DOHH2 (cell line): Measurements from ENCODE around the gene NOTCH4.
A peak's percentile ranks its signal among the peaks of the same experiment; 100 is the strongest.

ENCODE experiments used
- H3F3A ChIP-seq: fragments of 200-600 bp; sonication (generic), shearing (Covaris generic); 2 replicates; pipeline ENCODE4 v1.6.0; 2016; ENCODE audit warnings: antibody characterized with exemption, mild to moderate bottlenecking; ENCODE audit not compliant: control insufficient read depth, insufficient read depth
- H3K27ac ChIP-seq: fragments of 200-600 bp; sonication (generic); 2 replicates; pipeline ENCODE4 v1.5.1; 2014; ENCODE audit warnings: low read depth, mild to moderate bottlenecking, low read length, moderate library complexity
- H3K27me3 ChIP-seq: fragments of 200-600 bp; sonication (generic); 2 replicates; pipeline ENCODE4 v1.6.1; 2014; ENCODE audit warnings: mild to moderate bottlenecking, low read length, mixed read lengths; ENCODE audit not compliant: control insufficient read depth
- H3K36me3 ChIP-seq: fragments of 200-600 bp; sonication (generic); 2 replicates; pipeline ENCODE4 v1.6.1; 2014; ENCODE audit warnings: mild to moderate bottlenecking, low read length, moderate library complexity, mixed read lengths; ENCODE audit not compliant: control insufficient read depth
- H3K4me1 ChIP-seq: fragments of 200-600 bp; sonication (generic); 2 replicates; pipeline ENCODE4 v1.6.1; 2014; ENCODE audit warnings: mild to moderate bottlenecking, low read length, mixed read lengths; ENCODE audit not compliant: control insufficient read depth
- H3K4me2 ChIP-seq: fragments of 200-600 bp; sonication (generic); 2 replicates; pipeline ENCODE4 v1.6.0; 2014; ENCODE audit warnings: mild to moderate bottlenecking, low read length, moderate library complexity
- H3K4me3 ChIP-seq: fragments of 200-600 bp; sonication (generic); 2 replicates; pipeline ENCODE4 v1.5.1; 2014; ENCODE audit warnings: mild to moderate bottlenecking, low read length, mixed read lengths
- H3K79me2 ChIP-seq: fragments of 200-600 bp; sonication (generic); 2 replicates; pipeline ENCODE4 v1.6.1; 2014; ENCODE audit warnings: mild to moderate bottlenecking, low read length, mixed read lengths; ENCODE audit not compliant: control insufficient read depth
- H3K9me2 ChIP-seq: fragments of 200-600 bp; sonication (generic); replicated peaks from 2 replicates; pipeline ENCODE4 v1.6.1; 2014; ENCODE audit warnings: mild to moderate bottlenecking, low read length, mixed read lengths; ENCODE audit not compliant: control insufficient read depth
- H3K9me3 ChIP-seq: fragments of 200-600 bp; sonication (generic); 2 replicates; pipeline ENCODE4 v1.6.1; 2014; ENCODE audit warnings: antibody characterized with exemption, low read length, mixed read lengths; ENCODE audit not compliant: control insufficient read depth, insufficient read depth
- H4K20me1 ChIP-seq: fragments of 200-600 bp; sonication (generic); 2 replicates; pipeline ENCODE4 v1.6.0; 2014; ENCODE audit warnings: low read depth, mild to moderate bottlenecking, antibody characterized with exemption, low read length, moderate library complexity; ENCODE audit not compliant: control insufficient read depth, insufficient read depth
- EZH2phosphoT487 ChIP-seq: fragments of 200-600 bp; sonication (generic); IDR thresholded peaks from 2 replicates; pipeline ENCODE4 v1.6.1; 2017; ENCODE audit warnings: borderline replicate concordance, mild to moderate bottlenecking, antibody characterized with exemption, low read length, moderate library complexity, mixed read lengths
- TF ChIP-seq, protein P1 (sequence below): fragments of 200-600 bp; sonication (generic); IDR thresholded peaks from one replicate; pipeline ENCODE4 v1.5.1; 2014; ENCODE audit warnings: antibody characterized with exemption, mild to moderate bottlenecking, low read depth, low read length; ENCODE audit not compliant: poor library complexity, severe bottlenecking

The NOTCH4 gene

DNA sequence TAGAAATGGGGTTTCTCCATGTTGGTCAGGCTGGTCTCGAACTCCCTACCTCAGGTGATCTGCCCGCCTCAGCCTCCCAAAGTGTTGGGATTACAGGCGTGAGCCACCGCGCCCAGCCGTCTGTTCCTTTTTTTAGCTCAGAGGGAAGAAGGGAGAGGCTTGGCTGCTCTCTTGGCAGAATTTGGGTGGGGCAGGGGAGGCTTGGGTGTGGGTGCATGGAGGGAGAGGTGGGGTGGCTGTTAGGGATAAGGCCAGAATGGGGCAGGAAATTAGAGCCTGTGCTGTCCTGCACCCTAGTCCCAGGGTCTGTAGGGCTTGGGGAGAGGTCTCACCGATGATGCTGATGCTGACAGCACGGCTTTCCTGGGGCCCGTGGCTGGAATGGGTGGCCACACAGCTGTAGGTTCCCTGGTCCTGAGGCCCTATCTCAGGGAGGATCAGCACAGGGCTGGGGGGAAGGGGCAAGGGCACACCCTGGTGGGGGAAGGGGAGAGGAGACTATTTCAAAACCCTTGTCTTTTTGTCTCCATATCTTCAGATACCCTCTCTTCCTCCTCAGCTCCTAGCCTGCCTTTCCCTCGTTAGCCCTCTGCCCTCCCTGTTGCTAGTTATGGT lies 41.8 kb downstream of the NOTCH4 start:
- H3K4me3 ChIP-seq: no peak overlapping the region
- peaks cover 9% of the 10 kb centered on the region for H3F3A ChIP-seq
- peaks cover 31% of the 10 kb centered on the region for H3K4me1 ChIP-seq
- no peak overlapping the region for H3K27ac ChIP-seq
- no peaks in the 10 kb centered on the region for H3K9me2 ChIP-seq
- no peaks in the 10 kb centered on the region for H3K9me3 ChIP-seq
- TF ChIP-seq, protein P1, sequence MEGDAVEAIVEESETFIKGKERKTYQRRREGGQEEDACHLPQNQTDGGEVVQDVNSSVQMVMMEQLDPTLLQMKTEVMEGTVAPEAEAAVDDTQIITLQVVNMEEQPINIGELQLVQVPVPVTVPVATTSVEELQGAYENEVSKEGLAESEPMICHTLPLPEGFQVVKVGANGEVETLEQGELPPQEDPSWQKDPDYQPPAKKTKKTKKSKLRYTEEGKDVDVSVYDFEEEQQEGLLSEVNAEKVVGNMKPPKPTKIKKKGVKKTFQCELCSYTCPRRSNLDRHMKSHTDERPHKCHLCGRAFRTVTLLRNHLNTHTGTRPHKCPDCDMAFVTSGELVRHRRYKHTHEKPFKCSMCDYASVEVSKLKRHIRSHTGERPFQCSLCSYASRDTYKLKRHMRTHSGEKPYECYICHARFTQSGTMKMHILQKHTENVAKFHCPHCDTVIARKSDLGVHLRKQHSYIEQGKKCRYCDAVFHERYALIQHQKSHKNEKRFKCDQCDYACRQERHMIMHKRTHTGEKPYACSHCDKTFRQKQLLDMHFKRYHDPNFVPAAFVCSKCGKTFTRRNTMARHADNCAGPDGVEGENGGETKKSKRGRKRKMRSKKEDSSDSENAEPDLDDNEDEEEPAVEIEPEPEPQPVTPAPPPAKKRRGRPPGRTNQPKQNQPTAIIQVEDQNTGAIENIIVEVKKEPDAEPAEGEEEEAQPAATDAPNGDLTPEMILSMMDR: no peak
- TF ChIP-seq EZH2phosphoT487: no peak
- H3K79me2 ChIP-seq: peaks cover 27% of the 10 kb centered on the region
- no peaks in the 10 kb centered on the region for H4K20me1 ChIP-seq
- no peak overlapping the region for H3K4me2 ChIP-seq
- H3K27me3 ChIP-seq: no peaks in the 10 kb centered on the region
- H3K36me3 ChIP-seq: peaks cover 64% of the 10 kb centered on the region

DNA sequence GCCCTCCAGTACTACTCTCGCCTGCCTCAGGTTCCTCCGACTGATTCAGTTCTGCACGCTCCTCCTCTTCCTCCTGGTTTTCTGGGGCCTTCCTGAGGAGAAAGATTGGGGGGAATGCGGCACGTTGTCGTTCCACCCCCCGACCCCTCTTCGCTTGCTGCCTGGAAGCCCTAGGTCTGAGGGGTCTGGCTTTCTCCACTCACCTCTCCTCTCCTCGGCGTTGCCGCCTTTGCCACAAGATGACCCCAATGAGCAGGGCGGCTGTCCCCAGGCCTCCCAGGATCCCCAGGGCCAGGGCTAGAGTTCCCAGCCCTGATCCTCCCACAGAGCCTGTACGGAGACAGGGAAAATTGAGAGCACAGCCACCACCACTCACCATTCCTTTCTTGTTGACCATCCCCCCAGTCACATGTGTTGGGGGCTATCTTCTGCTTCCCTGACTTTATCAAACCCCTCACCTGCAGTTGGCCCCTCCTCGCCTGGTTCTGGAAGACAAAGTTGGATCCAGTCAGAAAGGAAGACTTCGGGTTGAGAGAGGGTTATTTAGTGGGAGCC lies 42.6 kb downstream of the NOTCH4 start:
- Histone ChIP-seq H3K79me2 (peaks cover 35% of the 10 kb centered on the region), H3K9me2 (no peaks in the 10 kb centered on the region), H3K4me3 (no peak overlapping the region), H3F3A (peaks cover 11% of the 10 kb centered on the region), H3K9me3 (no peaks in the 10 kb centered on the region), H3K27me3 (no peaks in the 10 kb centered on the region), H3K36me3 (peaks cover 56% of the 10 kb centered on the region), H4K20me1 (no peaks in the 10 kb centered on the region), H3K4me1 (peaks cover 31% of the 10 kb centered on the region), H3K27ac (no peak overlapping the region), H3K4me2 (no peak overlapping the region)
- TF ChIP-seq, protein P1: no peak
- no peak for TF ChIP-seq EZH2phosphoT487

- Histone ChIP-seq H3K4me1 (peaks cover 31% of the 10 kb centered on the region), H3K9me3 (no peaks in the 10 kb centered on the region), H3F3A (peaks cover 11% of the 10 kb centered on the region), H3K27ac (no peak overlapping the region; the same call in 1 of the 2 replicates), H3K79me2 (peaks cover 46% of the 10 kb centered on the region), H4K20me1 (no peaks in the 10 kb centered on the region), H3K4me3 (peak overlapping the region; percentile 85), H3K36me3 (peaks cover 50% of the 10 kb centered on the region), H3K27me3 (no peaks in the 10 kb centered on the region), H3K4me2 (peak overlapping the region; percentile 99), H3K9me2 (no peaks in the 10 kb centered on the region)
- TF ChIP-seq, protein P1: no peak
- no peak for TF ChIP-seq EZH2phosphoT487
These were observed 44.0 kb downstream of the NOTCH4 start for GRCh38 chr6:32179766-32180405.
